Hepatocyte (in vitro differentiated cells): ENCODE measurements around the gene IRF2. TPM values are rescaled to one million over a fixed set of nuclear protein-coding genes. Genes with fewer than 3 reads are reported as not detected.

Experiments
- DNase-seq: peaks from one replicate; pipeline ENCODE4 v3.0.0-alpha.2; 2016; ENCODE audit warnings: low spot score
- H2AFZ ChIP-seq: fragments of 200-600 bp; sonication (generic); 2 replicates; pipeline ENCODE4 v1.6.0; 2016; ENCODE audit warnings: antibody characterized with exemption, mild to moderate bottlenecking
- H3K27ac ChIP-seq: fragments of 200-600 bp; sonication (generic); 2 replicates; pipeline ENCODE4 v1.5.1; 2016; ENCODE audit warnings: mild to moderate bottlenecking
- H3K27me3 ChIP-seq: fragments of 200-600 bp; sonication (generic); 2 replicates; pipeline ENCODE4 v1.6.1; 2016
- H3K36me3 ChIP-seq: fragments of 200-600 bp; sonication (generic); replicated peaks from 2 replicates; pipeline ENCODE4 v1.5.1; 2016; ENCODE audit warnings: low read depth; ENCODE audit not compliant: insufficient read depth
- H3K4me1 ChIP-seq: fragments of 200-600 bp; sonication (generic); 2 replicates; pipeline ENCODE4 v1.5.1; 2016; ENCODE audit warnings: mild to moderate bottlenecking, moderate library complexity; ENCODE audit not compliant: insufficient read depth
- H3K4me2 ChIP-seq: fragments of 200-600 bp; sonication (generic); 2 replicates; pipeline ENCODE4 v1.6.0; 2016
- H3K4me3 ChIP-seq: fragments of 200-600 bp; sonication (generic); 2 replicates; pipeline ENCODE4 v1.5.1; 2016; ENCODE audit warnings: mild to moderate bottlenecking
- H3K79me2 ChIP-seq: fragments of 200-600 bp; sonication (generic); 2 replicates; pipeline ENCODE4 v1.6.0; 2017; ENCODE audit warnings: mild to moderate bottlenecking
- H3K9me2 ChIP-seq: fragments of 200-600 bp; sonication (generic); replicated peaks from 2 replicates; pipeline ENCODE4 v1.6.0; 2017; ENCODE audit warnings: mild to moderate bottlenecking; ENCODE audit not compliant: insufficient read depth
- H3K9me3 ChIP-seq: fragments of 200-600 bp; sonication (generic); 2 replicates; pipeline ENCODE4 v1.5.1; 2016; ENCODE audit warnings: low read depth, mild to moderate bottlenecking
- H4K20me1 ChIP-seq: fragments of 200-600 bp; sonication (generic); 2 replicates; pipeline ENCODE4 v1.6.0; 2016; ENCODE audit warnings: mild to moderate bottlenecking; ENCODE audit not compliant: insufficient read depth, poor library complexity, severe bottlenecking
- EZH2 ChIP-seq: fragments of 200-600 bp; sonication (generic); IDR thresholded peaks from 2 replicates; pipeline ENCODE4 v1.6.1; 2016; ENCODE audit warnings: antibody characterized with exemption, mild to moderate bottlenecking, borderline replicate concordance
- EZH2phosphoT487 ChIP-seq: fragments of 200-600 bp; sonication (generic); IDR thresholded peaks from one replicate; pipeline ENCODE4 v1.6.1; 2018; ENCODE audit warnings: antibody characterized with exemption, mild to moderate bottlenecking, low read depth, moderate library complexity; ENCODE audit not compliant: unreplicated experiment, severe bottlenecking
- WGBS: methylation state at CpG from one replicate; pipeline ENCODE4 v1.1.6; 2016; ENCODE audit warnings: low lambda C conversion rate; ENCODE audit errors: missing lambda C conversion rate; 5-methylcytosine and 5-hydroxymethylcytosine counted together
- polyA plus RNA-seq: library from polyadenylated mRNA; unstranded; fragments of >200 nt; fragmentation: Nextera tagmentation; extraction: Ambion mirVana; gene quantifications from 2 replicates; pipeline ENCODE4 v1.2.1, GENCODE V29; 2016
- total RNA-seq: library from RNA; depleted of rRNA; stranded (reverse); fragments of >200 nt; gene quantifications from 2 replicates; pipeline ENCODE4 v1.2.3, GENCODE V29; 2014
- TF ChIP-seq, protein P1 (sequence below): fragments of 200-600 bp; sonication (generic); IDR thresholded peaks from 2 replicates; pipeline ENCODE4 v1.5.1; 2016; ENCODE audit warnings: antibody characterized with exemption, mild to moderate bottlenecking; ENCODE audit not compliant: poor library complexity

The IRF2 gene
- total and polyA plus RNA-seq, 2 experiments from 2014 or later: 17.7 to 41.1 TPM

DNA sequence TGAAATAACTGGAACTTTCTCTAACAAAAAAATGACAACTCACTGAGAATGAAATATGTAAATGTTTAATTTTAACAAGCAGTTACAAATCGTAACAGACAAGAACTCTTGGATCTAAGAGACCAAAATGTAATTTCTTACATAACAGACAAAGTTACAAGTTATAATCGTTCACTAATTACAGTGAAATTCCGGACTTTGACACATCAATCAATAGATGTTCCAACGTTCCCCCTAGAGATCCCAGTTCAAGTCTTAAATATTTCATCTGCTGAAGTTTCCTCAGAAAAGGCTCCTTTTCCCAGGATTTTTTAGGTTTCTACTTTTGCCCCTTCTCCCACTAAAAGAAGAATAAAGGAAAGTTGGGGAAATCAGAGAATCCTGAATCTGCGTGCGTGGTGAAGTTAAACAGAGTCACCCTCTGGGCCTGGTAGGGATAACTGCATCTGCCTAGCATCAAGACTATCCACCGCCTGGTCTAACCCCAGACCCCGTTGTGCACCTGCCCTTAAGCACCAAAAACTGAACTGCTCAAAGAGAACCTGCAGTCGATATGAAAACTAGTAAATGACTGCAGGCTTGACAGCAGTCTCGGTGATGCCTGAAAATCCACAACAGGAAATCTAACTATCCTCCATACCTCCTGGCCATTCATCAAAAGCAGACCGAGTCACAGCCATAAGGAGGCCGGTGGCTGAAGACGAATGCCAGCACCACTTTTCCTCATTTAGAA lies 2.3 kb downstream of the IRF2 start:
- Histone ChIP-seq H4K20me1 (peaks cover 26% of the 10 kb centered on the region), H3K9me3 (no peaks in the 10 kb centered on the region), H3K4me2 (peak overlapping the region; percentile 86), H3K9me2 (no peaks in the 10 kb centered on the region), H3K79me2 (peaks cover 85% of the 10 kb centered on the region), H3K4me1 (peaks cover 33% of the 10 kb centered on the region), H2AFZ (peak overlapping the region; percentile 67), H3K36me3 (no peaks in the 10 kb centered on the region), H3K27me3 (no peaks in the 10 kb centered on the region), H3K27ac (peak overlapping the region; percentile 95), H3K4me3 (peak overlapping the region; percentile 69)
- DNase-seq: peak; percentile 43
- TF ChIP-seq EZH2phosphoT487 (no peak), EZH2 (no peak)
- TF ChIP-seq, protein P1, sequence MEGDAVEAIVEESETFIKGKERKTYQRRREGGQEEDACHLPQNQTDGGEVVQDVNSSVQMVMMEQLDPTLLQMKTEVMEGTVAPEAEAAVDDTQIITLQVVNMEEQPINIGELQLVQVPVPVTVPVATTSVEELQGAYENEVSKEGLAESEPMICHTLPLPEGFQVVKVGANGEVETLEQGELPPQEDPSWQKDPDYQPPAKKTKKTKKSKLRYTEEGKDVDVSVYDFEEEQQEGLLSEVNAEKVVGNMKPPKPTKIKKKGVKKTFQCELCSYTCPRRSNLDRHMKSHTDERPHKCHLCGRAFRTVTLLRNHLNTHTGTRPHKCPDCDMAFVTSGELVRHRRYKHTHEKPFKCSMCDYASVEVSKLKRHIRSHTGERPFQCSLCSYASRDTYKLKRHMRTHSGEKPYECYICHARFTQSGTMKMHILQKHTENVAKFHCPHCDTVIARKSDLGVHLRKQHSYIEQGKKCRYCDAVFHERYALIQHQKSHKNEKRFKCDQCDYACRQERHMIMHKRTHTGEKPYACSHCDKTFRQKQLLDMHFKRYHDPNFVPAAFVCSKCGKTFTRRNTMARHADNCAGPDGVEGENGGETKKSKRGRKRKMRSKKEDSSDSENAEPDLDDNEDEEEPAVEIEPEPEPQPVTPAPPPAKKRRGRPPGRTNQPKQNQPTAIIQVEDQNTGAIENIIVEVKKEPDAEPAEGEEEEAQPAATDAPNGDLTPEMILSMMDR: peak; percentile 23
- 17% methylated on average over 13 of the region's 13 CpGs for WGBS

DNA sequence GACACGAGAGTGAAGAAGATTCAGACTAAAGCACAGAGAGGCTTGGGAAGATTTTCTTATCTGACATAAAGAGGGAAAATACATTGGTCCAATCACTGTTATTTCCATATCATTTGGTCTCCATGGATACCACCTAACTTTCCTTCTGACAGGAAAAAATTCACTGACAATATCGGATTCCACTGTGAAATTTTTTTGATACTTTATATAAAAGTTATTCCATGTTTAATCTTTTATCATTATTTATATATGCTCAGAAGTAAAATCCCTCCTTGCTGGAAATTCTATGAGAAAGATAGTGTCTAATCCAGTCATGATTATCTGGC lies 3.6 kb downstream of the IRF2 start:
- peaks cover 29% of the 10 kb centered on the region for H3K4me1 ChIP-seq
- WGBS: 86% methylated on average over 2 of the region's 2 CpGs
- no peak overlapping the region for H2AFZ ChIP-seq
- H4K20me1 ChIP-seq: peaks cover 33% of the 10 kb centered on the region
- DNase-seq: no peak
- TF ChIP-seq EZH2 (no peak), EZH2phosphoT487 (no peak)
- TF ChIP-seq, protein P1: no peak
- no peaks in the 10 kb centered on the region for H3K36me3 ChIP-seq
- H3K79me2 ChIP-seq: peaks cover 86% of the 10 kb centered on the region
- H3K9me2 ChIP-seq: no peaks in the 10 kb centered on the region
- H3K4me2 ChIP-seq: peak overlapping the region; percentile 86
- H3K27me3 ChIP-seq: no peaks in the 10 kb centered on the region
- no peak overlapping the region for H3K4me3 ChIP-seq
- H3K9me3 ChIP-seq: no peaks in the 10 kb centered on the region
- peak overlapping the region; percentile 95 for H3K27ac ChIP-seq

DNA sequence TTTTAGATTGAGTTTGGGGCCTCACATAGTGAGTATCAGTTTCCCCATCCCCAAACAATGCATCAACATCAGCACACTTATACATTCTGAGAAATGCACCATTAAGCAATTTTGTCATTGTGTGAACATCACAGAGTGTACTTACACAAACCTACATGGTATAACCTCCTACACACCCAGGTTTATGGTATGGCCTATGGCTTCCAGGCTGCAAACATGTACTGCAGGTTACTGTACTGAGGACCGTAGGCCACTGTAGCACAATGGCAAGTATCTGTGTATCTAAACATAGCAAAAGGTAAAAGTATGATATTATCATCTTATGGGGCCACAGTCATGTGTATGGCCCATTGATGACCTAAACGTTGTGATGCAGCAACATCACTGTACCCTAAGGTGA lies 7.7 kb downstream of the IRF2 start:
- peaks cover 97% of the 10 kb centered on the region for H3K79me2 ChIP-seq
- 89% methylated on average over 2 of the region's 2 CpGs for WGBS
- H4K20me1 ChIP-seq: peaks cover 33% of the 10 kb centered on the region
- H3K36me3 ChIP-seq: no peaks in the 10 kb centered on the region
- H3K9me3 ChIP-seq: no peaks in the 10 kb centered on the region
- no peak for TF ChIP-seq EZH2
- TF ChIP-seq, protein P1: no peak
- TF ChIP-seq EZH2phosphoT487: no peak
- peaks cover 24% of the 10 kb centered on the region for H3K4me1 ChIP-seq
- H3K4me2 ChIP-seq: no peak overlapping the region
- no peak for DNase-seq
- no peak overlapping the region for H3K27ac ChIP-seq
- H3K27me3 ChIP-seq: no peaks in the 10 kb centered on the region
- no peak overlapping the region for H3K4me3 ChIP-seq
- H3K9me2 ChIP-seq: no peaks in the 10 kb centered on the region
- H2AFZ ChIP-seq: no peak overlapping the region
